OCI-LY7 (cell line): ENCODE data around the gene GRID1.
"Not testable (repeated sequence)": the region's sequence is repeated elsewhere in the genome, so short reads cannot be mapped to it uniquely, and the experiment has no call there.

Experiments used
- CTCF ChIP-seq: fragments of 200-600 bp; sonication (generic); conservative IDR thresholded peaks from 2 replicates; pipeline ENCODE4 v1.5.1; 2014; ENCODE audit warnings: mild to moderate bottlenecking, antibody characterized with exemption, low read length, moderate library complexity, mixed read lengths
- EZH2phosphoT487 ChIP-seq: fragments of 200-600 bp; sonication (generic); IDR thresholded peaks from 2 replicates; pipeline ENCODE4 v1.6.1; 2018; ENCODE audit warnings: low read depth, borderline replicate concordance, mild to moderate bottlenecking, mixed run types, antibody characterized with exemption, low read length, moderate library complexity, mixed read lengths

DNA sequence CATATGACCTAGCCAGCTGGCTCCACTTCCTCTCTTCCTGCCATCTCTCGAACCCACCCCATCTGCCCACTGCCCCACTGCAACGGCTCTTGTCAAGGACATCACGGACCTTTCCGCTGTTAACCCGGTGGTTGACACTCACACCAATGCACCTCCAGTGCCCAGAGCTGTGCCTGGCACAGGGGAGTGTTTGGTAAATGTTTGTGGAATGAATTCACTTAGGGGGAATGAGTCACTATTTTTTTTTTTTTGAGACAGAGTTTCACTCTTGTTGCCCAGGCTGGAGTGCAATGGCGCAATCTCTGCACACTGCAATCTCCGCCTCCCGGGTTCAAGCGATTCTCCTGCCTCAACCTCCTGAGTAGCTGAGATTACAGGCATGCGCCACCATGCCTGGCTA is 191.1 kb downstream of the GRID1 start:
- TF ChIP-seq CTCF, EZH2phosphoT487: not testable (repeated sequence)
